Measurements from ENCODE around the gene SPON1.
"Not testable (repeated sequence)": the region's sequence is repeated elsewhere in the genome, so short reads cannot be mapped to it uniquely, and the experiment has no call there.

GRCh38 chr11:14088861-14089260 is 126.3 kb downstream of the SPON1 start:
- not testable (repeated sequence) for TF ChIP-seq FOXM1 (IDR thresholded peaks at IDR 0.05; ENCODE audit: borderline replicate concordance); TARDBP (IDR thresholded peaks at IDR 0.05); ELF4 (IDR thresholded peaks at IDR 0.05); SP1 (IDR thresholded peaks at IDR 0.05); BHLHE40 (IDR thresholded peaks at IDR 0.05; ENCODE audit: borderline replicate concordance); ARNT (IDR thresholded peaks at IDR 0.05); FOXA1 (IDR thresholded peaks at IDR 0.05); HDGF (IDR thresholded peaks at IDR 0.05; ENCODE audit: borderline replicate concordance); SUZ12 (IDR thresholded peaks at IDR 0.05); L3MBTL2 (conservative IDR thresholded peaks at IDR 0.05); FOXK2 (IDR thresholded peaks at IDR 0.05); NFRKB (IDR thresholded peaks at IDR 0.05)
- TF ChIP-seq, protein P1, sequence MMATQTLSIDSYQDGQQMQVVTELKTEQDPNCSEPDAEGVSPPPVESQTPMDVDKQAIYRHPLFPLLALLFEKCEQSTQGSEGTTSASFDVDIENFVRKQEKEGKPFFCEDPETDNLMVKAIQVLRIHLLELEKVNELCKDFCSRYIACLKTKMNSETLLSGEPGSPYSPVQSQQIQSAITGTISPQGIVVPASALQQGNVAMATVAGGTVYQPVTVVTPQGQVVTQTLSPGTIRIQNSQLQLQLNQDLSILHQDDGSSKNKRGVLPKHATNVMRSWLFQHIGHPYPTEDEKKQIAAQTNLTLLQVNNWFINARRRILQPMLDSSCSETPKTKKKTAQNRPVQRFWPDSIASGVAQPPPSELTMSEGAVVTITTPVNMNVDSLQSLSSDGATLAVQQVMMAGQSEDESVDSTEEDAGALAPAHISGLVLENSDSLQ (IDR thresholded peaks at IDR 0.05), result not testable (repeated sequence)
